ENCODE results near the gene ACOT9.
"Not testable (repeated sequence)": the region's sequence is repeated elsewhere in the genome, so short reads cannot be mapped to it uniquely, and the experiment has no call there.

The ACOT9 gene

DNA sequence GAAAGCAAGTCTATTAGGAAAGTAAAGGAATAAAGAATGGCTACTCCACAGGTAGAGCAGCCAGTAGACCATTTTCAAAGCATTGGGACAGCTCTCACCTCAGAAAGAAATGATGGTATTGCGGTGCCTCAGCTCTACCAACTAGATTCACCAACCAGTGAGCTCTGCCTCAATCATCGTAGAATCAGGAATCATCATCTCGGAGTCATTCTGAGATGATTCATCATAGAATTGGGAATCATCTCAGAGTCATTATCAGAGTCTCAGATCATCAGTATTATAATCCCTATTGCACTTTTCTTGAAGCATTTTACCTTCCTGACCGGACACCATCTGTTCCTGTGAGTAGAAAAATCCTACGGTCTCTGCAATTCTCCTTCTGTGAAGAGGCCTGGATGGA lies 22.4 kb upstream of the ACOT9 start:
- no peak for DNase-seq

DNA sequence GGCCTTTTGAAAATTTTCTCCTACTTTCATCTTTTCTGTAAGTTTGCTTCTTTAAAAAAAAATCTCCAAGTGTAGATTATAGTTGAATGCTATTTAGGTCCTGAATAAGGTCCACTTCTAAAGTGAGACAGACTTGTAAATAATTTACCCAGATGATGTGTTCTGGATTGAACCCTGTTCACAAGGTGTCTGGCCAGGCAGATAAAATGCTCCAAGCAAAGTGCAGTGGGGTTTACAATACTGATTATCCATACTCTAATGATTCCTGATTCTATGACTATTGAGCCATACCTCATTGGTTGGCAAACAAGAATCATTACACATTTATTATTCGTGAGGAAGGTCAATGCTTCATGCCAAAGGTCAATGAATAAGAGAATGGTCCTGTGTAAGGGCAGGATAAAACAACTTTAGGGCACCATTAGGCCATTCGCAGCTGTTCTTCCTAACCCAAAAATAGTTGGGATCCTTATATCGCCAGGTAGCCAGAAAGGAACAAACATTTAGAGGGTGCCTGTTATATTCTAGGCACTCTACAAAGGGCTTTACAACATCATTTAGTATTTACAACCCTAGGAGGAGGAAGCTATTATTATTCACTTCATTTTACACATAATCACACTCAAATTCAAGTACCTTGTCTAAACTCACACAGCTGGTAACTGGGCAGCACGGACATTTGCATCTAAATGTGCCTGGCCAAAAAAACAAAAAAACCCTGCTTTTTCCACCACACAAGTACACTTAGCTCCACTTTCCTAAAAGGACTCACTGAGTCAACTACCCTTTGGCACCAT lies 21.3 kb upstream of the ACOT9 start:
- no peak for DNase-seq

DNA sequence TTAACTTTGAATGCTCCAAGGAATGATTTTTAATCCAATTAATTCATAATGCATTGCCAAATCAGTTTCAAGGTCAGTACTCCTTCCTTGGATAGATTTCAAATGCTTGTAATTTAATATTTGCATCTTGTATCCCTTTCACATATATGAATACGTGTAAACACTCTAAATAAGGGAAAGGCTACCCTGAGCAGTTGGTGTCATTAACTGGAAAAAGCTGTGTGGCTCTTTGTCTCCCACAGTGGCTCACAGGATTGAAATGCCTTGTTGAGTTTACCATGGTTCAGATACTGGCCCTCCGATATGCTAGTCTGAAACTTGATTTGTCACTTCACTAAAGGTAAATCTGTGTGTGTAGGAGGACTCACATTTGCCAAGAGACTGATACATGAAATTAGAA lies 16.7 kb upstream of the ACOT9 start:
- no peak for DNase-seq

DNA sequence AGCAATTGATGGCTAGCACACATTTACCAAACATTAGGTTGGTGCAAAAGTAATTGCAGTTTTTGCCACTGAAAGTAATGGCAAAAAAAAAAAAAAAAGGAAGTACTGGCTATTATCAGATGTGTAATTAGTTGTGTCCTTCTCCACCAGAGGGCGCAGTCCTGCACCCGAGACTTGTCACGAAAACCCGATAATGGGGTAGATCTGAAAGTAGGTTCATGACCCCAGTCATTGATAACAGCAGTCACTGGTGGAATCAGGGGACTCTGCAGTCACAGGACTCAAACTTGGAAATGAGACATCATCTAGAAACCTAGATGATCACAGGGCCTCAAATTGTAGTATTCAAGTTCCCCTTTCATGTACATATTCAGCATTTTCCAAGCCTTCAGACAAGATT lies 13.1 kb upstream of the ACOT9 start:
- DNase-seq: peak; percentile 55

DNA sequence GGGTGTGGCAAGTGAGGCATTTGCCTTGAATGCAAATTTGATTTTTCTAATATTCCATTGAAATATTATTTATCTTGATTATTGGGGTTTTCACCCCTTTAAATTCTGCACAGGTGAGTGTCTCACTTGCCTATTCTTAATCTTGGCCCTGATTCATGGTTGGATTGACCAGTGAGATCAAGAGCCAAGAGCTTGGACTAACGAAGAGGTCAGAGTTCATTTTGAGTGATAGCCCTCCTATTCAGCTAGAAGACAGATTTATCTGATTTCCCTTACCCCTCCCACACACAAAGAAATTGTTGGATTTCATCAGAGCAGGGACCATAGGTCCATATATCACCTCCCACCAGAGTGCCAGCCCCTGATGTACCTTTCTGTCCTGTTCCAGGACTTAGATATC lies 11.6 kb upstream of the ACOT9 start:
- no peak for DNase-seq

DNA sequence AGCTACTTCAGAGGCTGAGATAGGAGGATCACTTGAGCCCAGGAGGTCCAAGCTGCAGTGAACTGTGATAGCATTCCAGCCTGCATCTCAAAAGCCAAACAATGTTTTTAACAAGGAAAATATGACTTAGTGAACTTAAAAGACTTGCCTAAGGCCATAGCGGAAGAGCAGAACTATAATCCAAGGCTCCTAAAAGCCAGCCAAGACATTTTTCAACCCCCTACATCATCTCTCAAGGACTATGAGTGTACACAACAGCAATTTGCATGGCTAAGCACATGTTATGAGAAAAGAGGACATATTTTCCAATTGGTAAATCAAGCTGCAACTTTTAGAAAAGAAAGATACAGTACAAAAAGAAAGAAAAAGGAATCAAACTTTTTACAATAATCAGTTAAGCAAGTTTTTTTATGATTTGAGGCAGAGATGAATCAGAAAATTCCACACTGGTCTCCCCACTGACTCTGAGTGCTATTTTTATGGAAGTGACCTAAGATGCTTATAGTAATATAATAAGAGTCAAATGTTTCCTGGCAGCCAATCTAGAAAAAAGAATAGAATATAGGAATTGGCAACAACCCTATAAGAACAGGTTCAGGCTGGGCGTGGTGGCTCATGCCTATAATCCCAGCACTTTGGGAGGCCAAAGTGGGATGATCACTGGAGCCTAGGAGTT lies 9.8 kb upstream of the ACOT9 start:
- DNase-seq: peak; percentile 71

DNA sequence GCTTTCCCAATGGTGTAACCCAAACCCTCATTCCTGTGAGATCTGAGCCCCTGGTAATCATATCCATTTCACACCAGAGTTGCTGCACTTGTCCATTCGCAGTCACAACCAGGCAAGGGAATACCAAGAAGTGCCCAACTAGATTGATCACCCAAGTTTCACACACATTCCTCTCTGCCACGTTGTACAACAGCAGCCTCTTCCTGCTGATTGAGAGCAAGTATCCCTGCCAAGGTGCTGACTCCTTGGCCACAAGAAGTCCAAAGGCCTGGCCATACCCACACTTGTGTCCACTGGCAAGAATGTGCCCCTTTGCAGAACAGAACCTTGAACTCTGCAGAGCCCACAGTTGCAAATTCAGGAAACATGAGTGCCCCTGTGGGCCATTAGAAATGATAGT lies 6.5 kb upstream of the ACOT9 start:
- DNase-seq: no peak

DNA sequence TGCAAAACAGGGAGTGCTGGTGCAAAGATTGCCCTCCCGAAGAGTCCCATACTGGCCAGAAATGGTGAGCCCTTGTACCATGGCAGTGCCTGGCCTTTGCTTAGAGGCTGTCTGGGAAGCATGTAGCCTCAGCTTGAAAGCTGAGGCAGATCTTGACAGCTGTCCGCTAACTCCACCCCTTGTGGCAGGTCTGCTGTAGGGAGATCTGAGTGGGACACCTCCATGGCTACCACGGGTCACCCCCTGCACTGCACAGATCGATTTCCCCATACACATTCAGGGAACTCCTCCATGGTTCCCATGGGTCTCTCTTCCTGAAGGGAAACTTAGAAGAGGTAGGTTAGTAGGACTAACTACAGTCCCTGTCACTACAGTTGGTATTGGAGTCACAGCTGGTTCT lies 6.1 kb upstream of the ACOT9 start:
- DNase-seq: no peak

DNA sequence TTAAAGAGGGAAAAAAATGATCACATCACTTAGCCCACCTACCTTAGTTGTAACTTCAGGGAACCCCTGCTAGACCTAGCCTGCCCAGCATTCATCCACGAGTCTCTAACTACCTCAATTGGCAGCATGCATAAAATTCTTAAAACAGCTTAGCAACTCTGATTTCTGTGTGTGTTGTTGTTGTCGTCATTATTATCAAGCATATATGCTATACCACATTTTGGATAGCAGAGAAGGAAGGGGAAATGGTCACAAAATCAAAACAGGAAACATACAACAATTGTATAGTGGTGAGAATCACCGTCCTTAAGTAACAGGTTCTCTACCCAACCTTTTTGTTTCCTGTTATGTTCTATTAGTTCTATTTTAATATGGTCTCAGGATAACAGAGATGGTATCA lies 2.7 kb upstream of the ACOT9 start:
- no peak for DNase-seq

DNA sequence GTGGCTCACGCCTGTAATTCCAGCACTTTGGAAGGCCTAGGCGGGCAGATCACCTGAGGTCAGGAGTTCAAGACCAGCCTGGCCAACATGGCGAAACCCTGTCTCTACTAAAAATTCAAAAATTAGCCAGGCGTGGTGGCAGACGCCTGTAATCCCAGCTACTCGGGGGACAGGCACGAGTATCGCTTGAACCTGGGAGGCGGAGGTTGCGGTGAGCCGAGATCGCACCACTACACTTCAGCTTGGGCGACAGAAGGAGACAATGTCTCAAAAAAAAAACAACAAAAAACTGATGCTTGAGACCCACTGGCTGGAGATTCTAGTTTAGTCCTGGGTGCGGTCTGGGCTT lies 521 bp upstream of the ACOT9 start:
- not testable (repeated sequence) for DNase-seq

DNA sequence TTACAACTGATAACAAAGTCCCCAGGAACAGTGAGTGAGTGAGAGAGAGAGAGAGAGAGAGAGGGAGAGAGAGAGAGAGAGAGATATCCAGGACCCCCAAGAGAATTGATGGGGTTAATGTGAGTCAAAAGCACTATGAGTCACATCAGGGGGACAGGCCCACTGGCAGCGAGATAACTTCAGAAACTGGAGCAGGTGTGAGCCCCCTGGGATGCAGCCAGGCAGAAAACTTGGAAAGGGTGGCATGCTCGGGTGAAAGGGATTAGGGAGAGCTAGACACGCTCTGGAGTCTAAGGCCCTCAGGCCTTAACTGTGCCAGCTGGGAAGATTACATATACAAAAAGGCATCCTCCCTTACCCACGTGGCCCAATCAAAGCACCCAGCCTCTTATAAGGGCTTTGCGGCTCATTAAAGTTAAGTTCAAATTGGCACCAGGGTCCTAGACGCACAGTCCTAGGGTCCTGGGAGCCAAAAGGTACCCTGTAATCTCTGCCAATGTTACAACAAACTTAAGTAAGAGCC lies 841 bp downstream of the ACOT9 start:
- DNase-seq: peak; percentile 77

DNA sequence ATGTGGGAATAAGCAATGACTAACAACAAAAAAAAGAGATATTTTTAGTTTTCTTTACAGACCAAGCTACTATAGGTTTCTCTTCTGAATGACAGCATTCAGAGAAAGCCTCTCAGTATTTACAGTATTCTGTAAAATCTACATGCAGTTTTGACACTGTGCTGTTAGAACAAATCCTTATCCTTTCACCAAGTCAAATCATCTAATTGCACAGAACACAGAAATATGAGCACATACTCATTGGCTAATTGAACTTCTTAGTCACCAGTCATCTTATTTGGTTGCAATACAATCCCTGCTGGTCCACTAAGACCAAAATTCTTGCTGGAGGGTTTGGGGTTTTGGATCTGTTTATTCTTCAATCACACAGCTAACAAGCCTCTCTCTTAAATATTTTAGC lies 5.7 kb downstream of the ACOT9 start:
- peak; percentile 2 for DNase-seq

DNA sequence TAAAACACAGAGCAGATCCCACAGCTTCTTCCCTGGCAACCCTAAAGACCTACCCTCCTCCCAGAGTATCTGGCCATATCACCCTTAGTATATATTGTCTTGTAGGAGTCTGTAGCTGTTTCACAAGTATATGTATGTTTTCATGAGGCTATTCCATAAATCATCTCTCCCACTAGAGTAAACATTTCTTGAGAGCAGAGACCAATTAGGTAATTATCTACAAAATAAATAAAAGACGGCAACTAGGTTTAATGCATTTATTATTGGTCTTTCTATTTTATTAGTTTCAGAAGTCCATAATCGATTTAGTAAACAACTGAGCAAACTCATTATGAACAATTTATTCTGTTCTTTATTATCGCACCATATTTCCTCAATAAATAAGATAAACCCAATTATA lies 7.0 kb downstream of the ACOT9 start:
- no peak for DNase-seq

DNA sequence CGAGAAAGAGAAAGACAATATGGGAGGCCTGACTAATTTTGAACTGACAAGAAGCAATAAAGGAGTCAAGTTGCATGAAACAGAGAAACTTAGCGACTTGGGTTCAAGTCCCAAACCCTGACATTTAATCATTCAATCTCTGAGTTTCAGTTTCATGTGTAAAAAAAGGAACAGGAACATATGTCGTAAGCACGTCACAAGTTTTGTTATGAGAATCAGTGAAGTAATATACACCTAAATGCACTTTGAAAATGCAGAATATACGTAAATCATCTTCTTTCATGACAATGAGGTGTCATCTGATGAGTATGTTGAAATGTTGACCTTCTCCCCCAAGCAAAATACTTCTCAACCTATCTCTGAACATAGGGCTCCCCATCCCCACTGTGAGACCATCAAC lies 10.4 kb downstream of the ACOT9 start:
- no peak for DNase-seq

DNA sequence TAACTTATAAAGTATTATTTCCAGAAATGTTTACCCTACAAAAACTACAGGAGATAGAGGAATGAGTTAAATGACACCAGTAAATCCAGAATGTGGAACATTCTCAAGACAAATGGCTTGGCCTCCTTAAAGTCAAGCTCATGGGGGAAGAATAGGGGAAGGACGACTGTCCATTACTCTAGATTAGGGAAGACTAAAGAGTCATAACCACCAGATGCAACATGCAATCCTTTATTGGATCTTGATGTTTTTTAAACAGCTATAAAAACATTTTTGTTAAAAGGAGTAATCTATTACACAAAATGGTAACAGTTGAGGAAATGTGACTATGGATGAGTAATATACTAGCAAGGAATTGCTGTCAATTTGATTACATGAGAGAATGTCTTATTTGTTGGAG lies 11.1 kb downstream of the ACOT9 start:
- DNase-seq: no peak

DNA sequence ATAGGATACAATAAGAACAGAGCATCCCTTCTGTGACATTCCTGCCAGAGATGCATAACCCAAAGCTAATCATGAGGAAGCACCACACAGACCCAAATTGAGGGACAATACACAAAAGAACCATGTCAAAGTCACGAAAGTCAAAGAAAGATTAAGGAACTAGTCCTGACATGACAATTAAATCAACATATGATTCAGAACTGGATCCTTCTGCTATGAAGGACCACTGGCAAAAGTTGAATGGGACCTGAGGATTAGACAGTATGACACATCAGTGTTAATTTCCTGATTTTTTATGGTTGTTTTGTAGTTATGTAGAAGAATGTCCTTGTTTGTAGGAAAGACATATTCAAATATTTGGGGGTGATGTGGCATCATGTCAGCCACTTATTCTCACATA lies 13.9 kb downstream of the ACOT9 start:
- DNase-seq: no peak

DNA sequence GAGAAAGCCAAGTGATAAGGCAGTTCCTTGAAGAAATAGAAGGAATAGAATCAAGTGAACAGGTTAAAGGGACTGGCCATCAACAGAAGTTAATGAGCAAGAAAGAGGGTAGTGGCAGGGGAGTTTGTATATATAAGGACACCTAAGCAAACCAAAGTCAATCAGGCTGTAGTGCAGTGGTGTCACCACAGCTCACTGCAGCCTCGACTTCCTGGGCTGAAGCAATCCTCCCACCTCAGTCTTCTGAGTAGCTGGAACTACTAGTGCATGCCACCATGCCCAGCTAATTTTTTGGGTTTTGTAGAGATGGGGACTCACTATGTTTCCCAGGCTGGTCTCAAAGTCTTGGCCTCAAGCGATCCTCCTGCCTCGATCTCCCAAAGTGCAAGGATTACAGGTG lies 15.9 kb downstream of the ACOT9 start:
- no peak for DNase-seq

DNA sequence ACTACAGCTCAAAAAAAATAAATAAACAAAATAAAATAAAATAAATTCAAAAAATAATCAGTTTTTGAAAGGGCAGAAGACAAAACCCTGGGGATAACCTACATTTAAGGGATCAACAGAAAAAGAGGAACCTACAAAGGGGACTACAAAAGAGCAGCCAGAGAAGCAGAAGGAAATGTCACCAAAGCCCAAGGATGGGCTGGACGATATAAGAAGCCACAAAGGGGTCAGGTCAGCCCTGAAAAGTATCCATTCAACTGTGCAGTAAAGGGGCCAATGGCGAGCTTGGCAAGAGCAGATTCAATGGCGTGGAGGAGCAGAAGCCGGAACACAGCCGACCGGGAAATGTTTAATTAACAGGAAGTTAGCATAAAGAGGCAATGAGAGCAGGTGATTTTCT lies 16.9 kb downstream of the ACOT9 start:
- DNase-seq: no peak

DNA sequence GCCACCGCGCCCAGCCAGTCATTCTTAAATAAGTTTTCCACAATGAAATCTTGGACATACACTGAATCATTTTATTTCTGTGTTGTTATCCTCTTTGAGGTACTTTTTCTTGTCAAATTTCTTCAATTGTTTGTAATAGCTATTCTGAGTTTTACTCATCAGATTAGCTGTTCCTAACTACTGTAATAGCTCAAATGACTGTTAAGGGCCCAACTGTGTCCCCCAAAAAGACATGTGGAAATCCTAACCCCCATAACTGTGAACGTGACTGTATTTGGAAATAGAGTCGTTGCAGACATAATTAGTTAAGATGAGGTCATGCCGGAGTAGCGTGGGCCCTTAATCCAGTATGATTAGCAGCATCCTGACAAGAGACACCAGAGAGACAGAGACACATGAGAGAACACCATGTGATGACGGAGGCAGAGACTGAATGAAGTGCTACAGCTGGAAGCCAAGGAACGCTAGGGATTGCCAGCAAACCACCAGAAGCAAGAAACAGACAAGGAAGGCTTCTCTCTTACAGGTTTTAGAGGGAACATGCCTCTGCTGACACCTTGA lies 22.9 kb downstream of the ACOT9 start:
- no peak for DNase-seq

DNA sequence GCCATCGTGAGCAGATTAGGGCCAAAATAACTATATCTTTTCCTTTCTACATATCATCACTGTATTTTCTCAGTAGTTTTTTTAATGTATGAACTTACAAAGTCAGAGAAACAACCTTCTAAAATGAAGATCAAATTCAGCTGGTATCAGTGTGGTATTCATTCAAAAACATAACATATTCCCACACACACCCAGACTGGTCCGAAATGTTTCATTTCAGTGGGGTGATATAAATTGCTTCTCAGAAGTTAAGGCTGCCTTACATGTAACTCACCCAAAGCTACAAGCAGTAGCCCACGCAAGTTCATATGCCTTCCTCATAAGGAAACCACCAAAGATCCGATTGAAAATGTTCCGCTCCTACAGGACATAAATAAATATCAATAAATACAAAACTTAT lies 37.8 kb downstream of the ACOT9 start:
- DNase-seq: no peak

DNA sequence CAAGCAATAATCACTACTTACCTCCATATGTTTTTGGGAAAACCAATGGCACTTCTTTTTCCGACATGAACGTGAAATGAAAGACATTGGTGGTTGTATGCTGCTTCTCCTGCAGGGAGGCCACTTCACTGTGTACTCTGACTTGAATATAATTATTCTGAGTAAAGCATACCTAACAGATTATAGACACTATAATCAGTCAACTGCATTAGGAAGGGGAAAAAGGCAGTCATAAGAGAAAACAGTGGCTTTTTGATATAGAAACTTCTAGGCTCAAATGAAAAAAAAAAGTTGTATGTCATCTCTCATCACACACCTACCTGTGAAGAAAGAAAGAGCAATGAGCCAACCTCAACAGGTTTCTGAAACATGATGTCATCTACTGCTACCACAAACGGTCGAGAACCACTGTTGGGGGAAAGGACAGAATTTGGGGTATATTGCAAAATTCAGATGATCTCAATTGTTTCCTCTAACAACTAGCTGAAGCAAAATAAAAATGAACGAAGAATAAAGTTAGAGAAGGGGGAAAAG lies 38.3 kb downstream of the ACOT9 start:
- no peak for DNase-seq

DNA sequence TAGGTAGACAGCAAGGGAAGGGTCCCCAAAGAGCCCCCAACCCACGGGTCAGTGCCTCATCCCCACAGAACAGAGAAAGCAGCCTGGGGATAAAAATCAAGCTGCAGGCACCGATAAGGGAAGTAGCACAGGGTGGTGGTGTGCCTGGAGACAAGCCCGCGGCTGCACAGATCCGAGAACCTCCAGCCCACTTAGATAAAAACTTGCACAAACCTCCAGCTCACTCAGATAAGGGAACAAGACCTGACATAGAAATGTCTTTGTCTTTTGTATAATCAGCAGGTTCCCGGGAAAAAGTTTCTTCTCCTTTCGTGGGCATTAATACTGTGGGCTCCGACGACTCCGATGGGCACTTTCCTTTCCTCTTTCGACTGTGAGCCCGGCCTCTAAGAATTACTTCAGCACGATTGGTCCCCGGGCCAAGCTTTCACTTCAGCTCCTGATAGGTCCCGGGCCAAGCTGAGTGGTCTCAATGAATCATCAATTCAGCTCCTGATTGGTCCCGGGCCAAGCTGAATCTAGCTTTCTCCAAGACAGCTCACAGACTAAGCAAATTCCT lies 43.4 kb downstream of the ACOT9 start:
- peak; percentile 2 for DNase-seq

DNA sequence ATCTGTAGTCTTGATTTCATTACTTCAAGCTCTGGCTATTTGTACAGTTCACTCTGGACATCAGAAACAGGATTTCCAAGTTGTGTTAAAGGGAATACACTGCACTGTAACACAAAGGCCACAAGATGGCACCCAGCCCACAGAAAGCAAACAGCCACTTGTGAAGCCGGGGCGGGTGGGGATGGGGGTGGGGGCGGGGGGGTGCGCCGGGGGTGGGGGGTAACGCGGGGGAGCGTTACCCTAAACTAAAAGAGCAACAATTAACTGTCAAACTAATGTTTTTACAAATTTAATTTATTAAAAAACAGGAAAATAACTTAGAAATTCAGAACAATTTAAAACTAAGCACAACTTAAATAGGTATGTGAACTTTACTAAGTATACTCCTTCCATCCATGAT lies 48.5 kb downstream of the ACOT9 start:
- peak; percentile 62 for DNase-seq

DNA sequence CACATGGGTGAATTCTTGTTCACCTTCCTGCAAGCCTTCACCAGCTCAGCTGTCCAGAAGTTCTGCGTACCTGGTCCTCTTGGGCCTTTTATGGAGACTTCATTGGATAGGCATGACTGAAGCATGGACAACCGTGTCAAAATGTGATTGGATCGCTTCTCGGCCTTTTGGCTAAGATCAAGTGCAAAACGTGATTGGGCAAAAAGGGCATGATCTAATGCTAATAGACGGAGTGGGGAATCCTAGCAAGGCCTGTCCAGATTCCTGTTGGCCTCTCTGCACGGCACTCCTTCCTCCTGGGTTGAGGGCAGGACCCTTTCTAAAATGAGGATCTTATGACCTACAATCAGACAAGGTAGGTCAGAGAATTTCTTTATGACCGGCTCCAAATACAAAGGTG lies 50.9 kb downstream of the ACOT9 start:
- no peak for DNase-seq

All from fibroblast of skin of scalp (primary cell).